ENCODE results near the gene SLC22A16. TPM values are rescaled to one million over a fixed set of nuclear protein-coding genes. Genes with fewer than 3 reads are reported as not detected.

The SLC22A16 gene
- total RNA-seq, 1 experiment from 2014 or later = not detected

GRCh38 chr6:110439356-110439755 lies 37.1 kb downstream of the SLC22A16 start:
- Histone ChIP-seq H3K27ac (no peak overlapping the region), H3K9me3 (ENCODE audit: insufficient read depth, low read depth) (no peaks in the 10 kb centered on the region), H2AFZ (no peak overlapping the region), H3K9me2 (ENCODE audit: insufficient read depth) (no peaks in the 10 kb centered on the region), H3K4me2 (no peak overlapping the region), H3K27me3 (ENCODE audit: insufficient read depth, low read depth) (peaks cover 59% of the 10 kb centered on the region), H3F3A (ENCODE audit: insufficient read depth, low read depth) (no peaks in the 10 kb centered on the region), H3K79me2 (ENCODE audit: low read depth) (no peaks in the 10 kb centered on the region), H3K4me1 (replicated peaks; ENCODE audit: insufficient read depth) (no peaks in the 10 kb centered on the region), H4K20me1 (ENCODE audit: insufficient read depth) (no peaks in the 10 kb centered on the region), H3K36me3 (ENCODE audit: low read depth) (no peaks in the 10 kb centered on the region), H3K4me3 (no peak overlapping the region)
- TF ChIP-seq, protein P1, sequence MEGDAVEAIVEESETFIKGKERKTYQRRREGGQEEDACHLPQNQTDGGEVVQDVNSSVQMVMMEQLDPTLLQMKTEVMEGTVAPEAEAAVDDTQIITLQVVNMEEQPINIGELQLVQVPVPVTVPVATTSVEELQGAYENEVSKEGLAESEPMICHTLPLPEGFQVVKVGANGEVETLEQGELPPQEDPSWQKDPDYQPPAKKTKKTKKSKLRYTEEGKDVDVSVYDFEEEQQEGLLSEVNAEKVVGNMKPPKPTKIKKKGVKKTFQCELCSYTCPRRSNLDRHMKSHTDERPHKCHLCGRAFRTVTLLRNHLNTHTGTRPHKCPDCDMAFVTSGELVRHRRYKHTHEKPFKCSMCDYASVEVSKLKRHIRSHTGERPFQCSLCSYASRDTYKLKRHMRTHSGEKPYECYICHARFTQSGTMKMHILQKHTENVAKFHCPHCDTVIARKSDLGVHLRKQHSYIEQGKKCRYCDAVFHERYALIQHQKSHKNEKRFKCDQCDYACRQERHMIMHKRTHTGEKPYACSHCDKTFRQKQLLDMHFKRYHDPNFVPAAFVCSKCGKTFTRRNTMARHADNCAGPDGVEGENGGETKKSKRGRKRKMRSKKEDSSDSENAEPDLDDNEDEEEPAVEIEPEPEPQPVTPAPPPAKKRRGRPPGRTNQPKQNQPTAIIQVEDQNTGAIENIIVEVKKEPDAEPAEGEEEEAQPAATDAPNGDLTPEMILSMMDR (conservative IDR thresholded peaks at IDR 0.05) = no peak
- TF ChIP-seq EZH2 (IDR thresholded peaks at IDR 0.05; ENCODE audit: low read depth) = no peak
- intact Hi-C loops (cut with micrococcal nuclease; ENCODE audit: unreplicated experiment) = no loop called here
- no TSS peak for BruUV-seq (replicated peaks)
- POLR2A ChIA-PET (ENCODE audit: unreplicated experiment) = no interaction called here
- no peak for DNase-seq
- CTCF ChIA-PET = no interaction called here

DNA sequence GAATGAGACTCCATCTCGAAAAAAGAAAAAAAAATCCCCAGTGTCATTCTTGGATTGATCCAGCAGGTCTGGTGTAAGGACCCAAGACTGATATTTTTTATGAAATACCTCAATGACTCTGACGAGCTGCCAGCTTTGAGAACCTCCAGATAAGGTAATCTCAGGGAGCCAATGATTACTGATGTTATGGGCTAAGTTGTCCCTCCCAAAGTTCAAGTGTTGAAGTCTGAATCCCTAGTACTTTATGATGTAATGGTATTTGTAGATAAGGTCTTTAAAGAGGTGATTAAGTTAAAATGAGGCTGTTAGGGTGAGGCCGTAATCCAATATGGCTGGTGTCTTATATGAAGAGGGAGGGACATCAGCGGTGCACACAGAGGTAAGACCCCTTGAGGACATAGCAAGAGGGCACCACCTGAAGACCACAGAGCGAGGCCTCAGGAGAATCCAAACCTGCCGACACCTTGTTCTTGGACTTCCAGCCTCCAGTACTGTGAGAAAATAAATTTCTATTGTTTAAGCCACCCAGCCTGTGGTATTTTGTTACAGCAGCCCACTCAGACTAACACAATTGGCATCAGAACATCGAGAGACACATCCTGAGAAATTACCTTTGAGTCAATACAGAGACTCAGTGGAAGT lies 41.3 kb downstream of the SLC22A16 start:
- no TSS peak for BruUV-seq (replicated peaks)

GRCh38 chr6:110432285-110432900 lies 44.0 kb downstream of the SLC22A16 start:
- no peak overlapping the region for H3K4me3 ChIP-seq
- POLR2A ChIA-PET (ENCODE audit: unreplicated experiment) = no interaction called here
- H3K4me1 ChIP-seq (replicated peaks; ENCODE audit: insufficient read depth) = no peaks in the 10 kb centered on the region
- no peaks in the 10 kb centered on the region for H4K20me1 ChIP-seq (ENCODE audit: insufficient read depth)
- no peaks in the 10 kb centered on the region for H3K9me3 ChIP-seq (ENCODE audit: insufficient read depth, low read depth)
- H3K4me2 ChIP-seq = no peak overlapping the region
- H2AFZ ChIP-seq = no peak overlapping the region
- BruUV-seq (replicated peaks) = no TSS peak
- intact Hi-C loops (cut with micrococcal nuclease; ENCODE audit: unreplicated experiment) = no loop called here
- H3K9me2 ChIP-seq (ENCODE audit: insufficient read depth) = no peaks in the 10 kb centered on the region
- DNase-seq = no peak
- no peak for TF ChIP-seq EZH2 (IDR thresholded peaks at IDR 0.05; ENCODE audit: low read depth)
- TF ChIP-seq, protein P1 (conservative IDR thresholded peaks at IDR 0.05) = no peak
- peaks cover 55% of the 10 kb centered on the region for H3K27me3 ChIP-seq (ENCODE audit: insufficient read depth, low read depth)
- H3F3A ChIP-seq (ENCODE audit: insufficient read depth, low read depth) = no peaks in the 10 kb centered on the region
- H3K27ac ChIP-seq = no peak overlapping the region
- H3K36me3 ChIP-seq (ENCODE audit: low read depth) = no peaks in the 10 kb centered on the region
- CTCF ChIA-PET = no interaction called here
- H3K79me2 ChIP-seq (ENCODE audit: low read depth) = no peaks in the 10 kb centered on the region

More for the DNA sequence above, 41.3 kb downstream of the SLC22A16 start:
- TF ChIP-seq, protein P1 (conservative IDR thresholded peaks at IDR 0.05) = no peak
- TF ChIP-seq EZH2 (IDR thresholded peaks at IDR 0.05; ENCODE audit: low read depth) = no peak
- no peaks in the 10 kb centered on the region for H3K36me3 ChIP-seq (ENCODE audit: low read depth)
- H3K4me3 ChIP-seq = no peak overlapping the region
- ChIA-PET POLR2A (ENCODE audit: unreplicated experiment) (no interaction called here), CTCF (no interaction called here)
- H3F3A ChIP-seq (ENCODE audit: insufficient read depth, low read depth) = no peaks in the 10 kb centered on the region
- no peaks in the 10 kb centered on the region for H3K79me2 ChIP-seq (ENCODE audit: low read depth)
- no peaks in the 10 kb centered on the region for H4K20me1 ChIP-seq (ENCODE audit: insufficient read depth)
- DNase-seq = no peak
- H2AFZ ChIP-seq = no peak overlapping the region
- H3K9me2 ChIP-seq (ENCODE audit: insufficient read depth) = no peaks in the 10 kb centered on the region
- peaks cover 62% of the 10 kb centered on the region for H3K27me3 ChIP-seq (ENCODE audit: insufficient read depth, low read depth)
- intact Hi-C loops (cut with micrococcal nuclease; ENCODE audit: unreplicated experiment) = no loop called here
- H3K4me1 ChIP-seq (replicated peaks; ENCODE audit: insufficient read depth) = no peaks in the 10 kb centered on the region
- no peaks in the 10 kb centered on the region for H3K9me3 ChIP-seq (ENCODE audit: insufficient read depth, low read depth)
- H3K27ac ChIP-seq = no peak overlapping the region
- no peak overlapping the region for H3K4me2 ChIP-seq

Measured in PC-9 (cell line).